Epithelial cell of esophagus (primary cell): ENCODE measurements around the gene STON2.
"Not testable (repeated sequence)": the region's sequence is repeated elsewhere in the genome, so short reads cannot be mapped to it uniquely, and the experiment has no call there.

ENCODE experiments used
- DNase-seq: peaks from one replicate; pipeline ENCODE4 v3.0.0; 2010; ENCODE audit warnings: low read depth
- H3K4me3 ChIP-seq: 2 replicates; pipeline ENCODE4 v1.5.1; 2011; ENCODE audit warnings: mild to moderate bottlenecking, low read length, control low read depth
- CTCF ChIP-seq: IDR thresholded peaks from 2 replicates; pipeline ENCODE4 v1.5.1; 2011; ENCODE audit warnings: low read depth, mild to moderate bottlenecking, low read length, control low read depth, inconsistent platforms; ENCODE audit not compliant: insufficient read depth; ENCODE audit errors: missing control alignments

The STON2 gene

GRCh38 chr14:81433378-81433777 is 33.3 kb upstream of the STON2 start:
- no peak for TF ChIP-seq CTCF
- DNase-seq: peak; percentile 45
- H3K4me3 ChIP-seq: no peak overlapping the region

- no peak for TF ChIP-seq CTCF
- DNase-seq: peak; percentile 77
- H3K4me3 ChIP-seq: no peak overlapping the region
These were observed 32.1 kb upstream of the STON2 start for GRCh38 chr14:81432219-81432661.

GRCh38 chr14:81430235-81430634 is 30.1 kb upstream of the STON2 start:
- no peak for TF ChIP-seq CTCF

GRCh38 chr14:81429749-81430148 is 29.6 kb upstream of the STON2 start:
- not testable (repeated sequence) for DNase-seq, H3K4me3 ChIP-seq

More at GRCh38 chr14:81430235-81430634, 30.1 kb upstream of the STON2 start:
- H3K4me3 ChIP-seq: no peak overlapping the region
- DNase-seq: no peak

GRCh38 chr14:81429028-81429427 is 28.9 kb upstream of the STON2 start:
- TF ChIP-seq CTCF: no peak

GRCh38 chr14:81427348-81428058 is 27.4 kb upstream of the STON2 start:
- DNase-seq: peak; percentile 10
- no peak for TF ChIP-seq CTCF
- H3K4me3 ChIP-seq: no peak overlapping the region

More at GRCh38 chr14:81429028-81429427, 28.9 kb upstream of the STON2 start:
- no peak overlapping the region for H3K4me3 ChIP-seq
- no peak for DNase-seq

GRCh38 chr14:81423504-81423903 is 23.4 kb upstream of the STON2 start:
- H3K4me3 ChIP-seq: no peak overlapping the region
- no peak for DNase-seq
- no peak for TF ChIP-seq CTCF
